HCT116 (cell line): ENCODE measurements around the gene GMDS. TPM values are rescaled to one million over a fixed set of nuclear protein-coding genes. Genes with fewer than 3 reads are reported as not detected.

Experiments
- ATAC-seq: fragments of 200-7000 bp; cut with Tn5 transposase; 2 replicates; pipeline ENCODE4 v1.9.1; 2020; ENCODE audit warnings: mild to moderate bottlenecking, moderate library complexity
- BruUV-seq: library from RNA; stranded (reverse); fragments of 400-500 nt; replicated peaks from 2 replicates; lab custom pipeline; 2021; lab: Mats Ljungman, UMichigan
- CTCF ChIA-PET: fragments of 300-600 bp; sonication (Branson Sonifier 250); formaldehyde crosslinking; loops from one replicate; lab custom pipeline; 2021; ENCODE audit warnings: antibody characterized with exemption; lab: Charles Lee
- POLR2A ChIA-PET: fragments of 300-600, 350-600 bp; sonication (Branson Sonifier 250); formaldehyde crosslinking; loops from one replicate; lab custom pipeline; 2021; ENCODE audit warnings: antibody characterized with exemption; lab: Charles Lee
- RAD21 ChIA-PET, 2 experiments: fragments of 300-600 bp; sonication (Branson Sonifier 250); formaldehyde crosslinking; loops; one replicate each; lab custom pipeline; 2023; ENCODE audit warnings: low total read pairs in 2 of 2; ENCODE audit not compliant: uncharacterized antibody in 2 of 2, unreplicated experiment in 2 of 2, low non-redundant PET in 1 of 2; lab: Charles Lee
- DNase-seq: peaks from one replicate; pipeline ENCODE4 v3.0.0-alpha.2; 2010; ENCODE audit warnings: low read depth, low spot score
- H2AFZ ChIP-seq: fragments of 200-600 bp; shearing (Covaris generic), sonication (generic); 2 replicates; pipeline ENCODE4 v1.6.1; 2017; ENCODE audit warnings: low read depth, mixed run types, mixed read lengths, antibody characterized with exemption, low read length; ENCODE audit not compliant: poor library complexity, severe bottlenecking
- H3K27ac ChIP-seq: 2 replicates; pipeline ENCODE4 v1.5.1; 2012; ENCODE audit warnings: low read depth, low read length
- H3K27me3 ChIP-seq: fragments of 200-600 bp; sonication (generic); 2 replicates; pipeline ENCODE4 v1.6.1; 2016; ENCODE audit warnings: mixed run types, low read length, mixed read lengths; ENCODE audit not compliant: insufficient read depth
- H3K36me3 ChIP-seq, 2 experiments: fragments of 200-500 bp in 1 of 2; fragments of 200-600 bp in 1 of 2; sonication (Bioruptor generic) in 1 of 2; sonication (generic) in 1 of 2; 2 replicates each; pipeline versions ENCODE4 v1.5.1 to v1.6.1; 2014 to 2016; ENCODE audit warnings: low read length in 2 of 2, inconsistent platforms in 1 of 2, mixed read lengths in 1 of 2, mixed run types in 1 of 2; ENCODE audit not compliant: insufficient read depth in 2 of 2, control insufficient read depth in 1 of 2
- H3K4me1 ChIP-seq, 2 experiments: fragments of 200-600 bp in 1 of 2; sonication (generic) in 1 of 2; 2 replicates each; pipeline versions ENCODE4 v1.5.1 to v1.6.1; 2012 to 2017; ENCODE audit warnings: low read length in 2 of 2, inconsistent platforms in 1 of 2, mild to moderate bottlenecking in 1 of 2, mixed read lengths in 1 of 2, mixed run types in 1 of 2, moderate library complexity in 1 of 2; ENCODE audit not compliant: insufficient read depth in 2 of 2, control insufficient read depth in 1 of 2
- H3K4me2 ChIP-seq: fragments of 200-600 bp; sonication (generic); 2 replicates; pipeline ENCODE4 v1.6.1; 2017; ENCODE audit warnings: mixed run types, low read length, mixed read lengths
- H3K4me3 ChIP-seq, 2 experiments: fragments of 200-600 bp in 1 of 2; sonication (generic) in 1 of 2; replicated peaks in 1 of 2; 2 replicates each; pipeline ENCODE4 v1.5.1; 2011 to 2016; ENCODE audit warnings: low read length in 2 of 2, control low read depth in 1 of 2, low read depth in 1 of 2, mild to moderate bottlenecking in 1 of 2, mixed read lengths in 1 of 2, mixed run types in 1 of 2
- H3K79me2 ChIP-seq: fragments of 200-600 bp; sonication (generic); 2 replicates; pipeline ENCODE4 v1.6.1; 2017; ENCODE audit warnings: mild to moderate bottlenecking, mixed run types, low read length, moderate library complexity, mixed read lengths; ENCODE audit not compliant: insufficient read depth
- H3K9ac ChIP-seq: fragments of 200-600 bp; sonication (generic); 2 replicates; pipeline ENCODE4 v1.6.1; 2016; ENCODE audit warnings: low read length, mixed read lengths
- H3K9me2 ChIP-seq: fragments of 200-600 bp; sonication (generic), shearing (Covaris generic); 2 replicates; pipeline ENCODE4 v1.6.1; 2017; ENCODE audit warnings: mixed run types, mild to moderate bottlenecking, moderate library complexity; ENCODE audit not compliant: insufficient read depth
- H3K9me3 ChIP-seq, 2 experiments: fragments of 200-500 bp in 1 of 2; fragments of 200-600 bp in 1 of 2; sonication (Bioruptor generic) in 1 of 2; sonication (generic) in 1 of 2; 2 replicates each; pipeline ENCODE4 v1.6.1; 2014 to 2017; ENCODE audit warnings: low read length in 2 of 2, mixed read lengths in 2 of 2, inconsistent platforms in 1 of 2, low read depth in 1 of 2, mild to moderate bottlenecking in 1 of 2, mixed run types in 1 of 2, moderate library complexity in 1 of 2; ENCODE audit not compliant: control insufficient read depth in 1 of 2, insufficient read depth in 1 of 2
- H4K20me1 ChIP-seq: fragments of 200-600 bp; sonication (generic), shearing (Covaris generic); 2 replicates; pipeline ENCODE4 v1.6.1; 2017; ENCODE audit warnings: mixed run types, mild to moderate bottlenecking, moderate library complexity; ENCODE audit not compliant: insufficient read depth
- CBX3 ChIP-seq: IDR thresholded peaks from 2 replicates; pipeline ENCODE4 v1.6.1; 2012; ENCODE audit warnings: low read depth
- EGR1 ChIP-seq: IDR thresholded peaks from 2 replicates; pipeline ENCODE4 v1.6.1; 2012; ENCODE audit warnings: low read depth
- ELF1 ChIP-seq: IDR thresholded peaks from 2 replicates; pipeline ENCODE4 v1.6.1; 2012; ENCODE audit warnings: low read depth, borderline replicate concordance
- EZH2 ChIP-seq: fragments of 200-600 bp; sonication (generic); IDR thresholded peaks from 2 replicates; pipeline ENCODE4 v1.6.1; 2017; ENCODE audit warnings: antibody characterized with exemption, mixed run types
- EZH2phosphoT487 ChIP-seq: fragments of 200-600 bp; IDR thresholded peaks from 2 replicates; pipeline ENCODE4 v1.6.1; 2018; ENCODE audit warnings: antibody characterized with exemption, borderline replicate concordance
- JUND ChIP-seq: IDR thresholded peaks from 2 replicates; pipeline ENCODE4 v1.6.1; 2012
- POLR2AphosphoS5 ChIP-seq: IDR thresholded peaks from 2 replicates; pipeline ENCODE4 v1.6.1; 2011; ENCODE audit warnings: mild to moderate bottlenecking, low read depth, low read length, moderate library complexity
- RAD21 ChIP-seq: IDR thresholded peaks from 2 replicates; pipeline ENCODE4 v1.6.1; 2012; ENCODE audit warnings: low read depth, mild to moderate bottlenecking
- SP1 ChIP-seq: IDR thresholded peaks from 2 replicates; pipeline ENCODE4 v1.6.1; 2012; ENCODE audit warnings: low read depth
- SRF ChIP-seq: IDR thresholded peaks from 2 replicates; pipeline ENCODE4 v1.6.1; 2012; ENCODE audit warnings: low read depth
- TCF7L2 ChIP-seq: IDR thresholded peaks from 2 replicates; pipeline ENCODE4 v1.7.0; 2011; ENCODE audit warnings: borderline replicate concordance, inconsistent platforms; ENCODE audit not compliant: insufficient read depth, insufficient read length; ENCODE audit errors: extremely low read depth
- YY1 ChIP-seq: IDR thresholded peaks from 2 replicates; pipeline ENCODE4 v1.6.1; 2011; ENCODE audit warnings: low read length, low read depth, moderate library complexity, mild to moderate bottlenecking; ENCODE audit not compliant: insufficient replicate concordance; ENCODE audit errors: extremely low read depth
- ZFX ChIP-seq: fragments of 450-650 bp; IDR thresholded peaks from 2 replicates; pipeline ENCODE4 v1.6.1; 2017
- ZNF274 ChIP-seq: fragments of 200-500 bp; sonication (Bioruptor generic); IDR thresholded peaks from 2 replicates; pipeline ENCODE4 v1.6.1; 2014; ENCODE audit warnings: mild to moderate bottlenecking, low read depth, low read length, inconsistent platforms
- intact Hi-C: fragments of 100-400 bp; cut with micrococcal nuclease; formaldehyde crosslinking; loops from 2 replicates; pipeline ENCODE4 v1.10.0; 2022
- total RNA-seq: library from RNA; stranded (reverse); gene quantifications from one replicate; pipeline ENCODE4 v1.2.1, GENCODE V29; 2021; ENCODE audit not compliant: unreplicated experiment
- TF ChIP-seq, protein P1 (sequence below): IDR thresholded peaks from 2 replicates; pipeline ENCODE4 v1.6.1; 2012
- TF ChIP-seq, protein P2 (sequence below): IDR thresholded peaks from 2 replicates; pipeline ENCODE4 v1.6.1; 2011; ENCODE audit warnings: mild to moderate bottlenecking, low read length, moderate library complexity; ENCODE audit not compliant: insufficient replicate concordance; ENCODE audit errors: extremely low read depth
- TF ChIP-seq, protein P3 (sequence below), 3 experiments: fragments of 200-600 bp in 1 of 3; sonication (generic) in 1 of 3; IDR thresholded peaks in 2 of 3; conservative IDR thresholded peaks in 1 of 3; 2 replicates each; pipeline ENCODE4 v1.5.1; 2012 to 2017; ENCODE audit warnings: low read depth in 2 of 3, low read length in 2 of 3, antibody characterized with exemption in 1 of 3, borderline replicate concordance in 1 of 3, control low read depth in 1 of 3, mild to moderate bottlenecking in 1 of 3, mixed read lengths in 1 of 3, mixed run types in 1 of 3, moderate library complexity in 1 of 3; ENCODE audit not compliant: insufficient read depth in 1 of 3
- TF ChIP-seq, protein P4 (sequence below): IDR thresholded peaks from 2 replicates; pipeline ENCODE4 v1.6.1; 2012; ENCODE audit warnings: low read depth
- TF ChIP-seq, protein P5 (sequence below): IDR thresholded peaks from 2 replicates; pipeline ENCODE4 v1.6.1; 2012

The GMDS gene
- total RNA-seq, 1 experiment from 2014 or later: 34.4 TPM

DNA sequence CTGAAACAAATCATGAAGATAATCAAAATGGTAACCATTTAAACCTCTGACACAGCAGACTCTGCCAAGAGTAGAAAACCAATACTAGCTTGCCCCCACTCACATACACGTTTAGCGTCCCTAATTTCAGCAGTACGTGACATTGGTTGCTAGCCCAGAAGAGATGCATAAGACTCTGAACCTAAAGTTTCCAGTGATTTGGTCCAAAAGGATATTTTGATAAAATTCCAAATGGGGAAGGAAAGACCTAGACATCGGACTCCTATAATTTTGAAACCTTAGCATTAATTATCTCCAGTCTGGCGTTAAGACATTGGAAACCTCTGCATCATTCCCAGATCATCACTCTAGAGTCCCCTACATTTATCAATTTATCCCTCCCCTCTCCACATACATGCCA, 98.1 kb downstream of the GMDS start:
- Histone ChIP-seq H3K27me3 (no peaks in the 10 kb centered on the region), H4K20me1 (no peaks in the 10 kb centered on the region), H3K4me1 (peaks cover 4% of the 10 kb centered on the region in 2 experiments; a peak in 2 of 4 replicates), H3K9me2 (no peaks in the 10 kb centered on the region), H3K27ac (no peak overlapping the region), H2AFZ (no peak overlapping the region), H3K4me2 (no peak overlapping the region), H3K4me3 (no peak overlapping the region), H3K9ac (no peak overlapping the region), H3K9me3 (no peaks in the 10 kb centered on the region), H3K36me3 (no peaks in the 10 kb centered on the region), H3K79me2 (no peaks in the 10 kb centered on the region)
- CTCF ChIA-PET: no interaction called here
- TF ChIP-seq ZNF274 (no peak), EGR1 (no peak), JUND (no peak), ZFX (no peak), YY1 (no peak), SP1 (no peak), SRF (no peak), POLR2AphosphoS5 (no peak), EZH2phosphoT487 (no peak), RAD21 (no peak), EZH2 (no peak), ELF1 (no peak), CBX3 (no peak), TCF7L2 (no peak)
- TF ChIP-seq, protein P1, sequence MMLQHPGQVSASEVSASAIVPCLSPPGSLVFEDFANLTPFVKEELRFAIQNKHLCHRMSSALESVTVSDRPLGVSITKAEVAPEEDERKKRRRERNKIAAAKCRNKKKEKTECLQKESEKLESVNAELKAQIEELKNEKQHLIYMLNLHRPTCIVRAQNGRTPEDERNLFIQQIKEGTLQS: no peak
- TF ChIP-seq, protein P2, sequence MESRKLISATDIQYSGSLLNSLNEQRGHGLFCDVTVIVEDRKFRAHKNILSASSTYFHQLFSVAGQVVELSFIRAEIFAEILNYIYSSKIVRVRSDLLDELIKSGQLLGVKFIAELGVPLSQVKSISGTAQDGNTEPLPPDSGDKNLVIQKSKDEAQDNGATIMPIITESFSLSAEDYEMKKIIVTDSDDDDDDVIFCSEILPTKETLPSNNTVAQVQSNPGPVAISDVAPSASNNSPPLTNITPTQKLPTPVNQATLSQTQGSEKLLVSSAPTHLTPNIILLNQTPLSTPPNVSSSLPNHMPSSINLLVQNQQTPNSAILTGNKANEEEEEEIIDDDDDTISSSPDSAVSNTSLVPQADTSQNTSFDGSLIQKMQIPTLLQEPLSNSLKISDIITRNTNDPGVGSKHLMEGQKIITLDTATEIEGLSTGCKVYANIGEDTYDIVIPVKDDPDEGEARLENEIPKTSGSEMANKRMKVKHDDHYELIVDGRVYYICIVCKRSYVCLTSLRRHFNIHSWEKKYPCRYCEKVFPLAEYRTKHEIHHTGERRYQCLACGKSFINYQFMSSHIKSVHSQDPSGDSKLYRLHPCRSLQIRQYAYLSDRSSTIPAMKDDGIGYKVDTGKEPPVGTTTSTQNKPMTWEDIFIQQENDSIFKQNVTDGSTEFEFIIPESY: no peak
- TF ChIP-seq, protein P3, sequence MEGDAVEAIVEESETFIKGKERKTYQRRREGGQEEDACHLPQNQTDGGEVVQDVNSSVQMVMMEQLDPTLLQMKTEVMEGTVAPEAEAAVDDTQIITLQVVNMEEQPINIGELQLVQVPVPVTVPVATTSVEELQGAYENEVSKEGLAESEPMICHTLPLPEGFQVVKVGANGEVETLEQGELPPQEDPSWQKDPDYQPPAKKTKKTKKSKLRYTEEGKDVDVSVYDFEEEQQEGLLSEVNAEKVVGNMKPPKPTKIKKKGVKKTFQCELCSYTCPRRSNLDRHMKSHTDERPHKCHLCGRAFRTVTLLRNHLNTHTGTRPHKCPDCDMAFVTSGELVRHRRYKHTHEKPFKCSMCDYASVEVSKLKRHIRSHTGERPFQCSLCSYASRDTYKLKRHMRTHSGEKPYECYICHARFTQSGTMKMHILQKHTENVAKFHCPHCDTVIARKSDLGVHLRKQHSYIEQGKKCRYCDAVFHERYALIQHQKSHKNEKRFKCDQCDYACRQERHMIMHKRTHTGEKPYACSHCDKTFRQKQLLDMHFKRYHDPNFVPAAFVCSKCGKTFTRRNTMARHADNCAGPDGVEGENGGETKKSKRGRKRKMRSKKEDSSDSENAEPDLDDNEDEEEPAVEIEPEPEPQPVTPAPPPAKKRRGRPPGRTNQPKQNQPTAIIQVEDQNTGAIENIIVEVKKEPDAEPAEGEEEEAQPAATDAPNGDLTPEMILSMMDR (IDR thresholded peaks at IDR 0.05 in 2 of 3, conservative IDR thresholded peaks at IDR 0.05 in 1 of 3; ENCODE audit: borderline replicate concordance in 1 of 3, insufficient read depth in 1 of 3, low read depth in 2 of 3, low read length in 2 of 3): no peak
- TF ChIP-seq, protein P4, sequence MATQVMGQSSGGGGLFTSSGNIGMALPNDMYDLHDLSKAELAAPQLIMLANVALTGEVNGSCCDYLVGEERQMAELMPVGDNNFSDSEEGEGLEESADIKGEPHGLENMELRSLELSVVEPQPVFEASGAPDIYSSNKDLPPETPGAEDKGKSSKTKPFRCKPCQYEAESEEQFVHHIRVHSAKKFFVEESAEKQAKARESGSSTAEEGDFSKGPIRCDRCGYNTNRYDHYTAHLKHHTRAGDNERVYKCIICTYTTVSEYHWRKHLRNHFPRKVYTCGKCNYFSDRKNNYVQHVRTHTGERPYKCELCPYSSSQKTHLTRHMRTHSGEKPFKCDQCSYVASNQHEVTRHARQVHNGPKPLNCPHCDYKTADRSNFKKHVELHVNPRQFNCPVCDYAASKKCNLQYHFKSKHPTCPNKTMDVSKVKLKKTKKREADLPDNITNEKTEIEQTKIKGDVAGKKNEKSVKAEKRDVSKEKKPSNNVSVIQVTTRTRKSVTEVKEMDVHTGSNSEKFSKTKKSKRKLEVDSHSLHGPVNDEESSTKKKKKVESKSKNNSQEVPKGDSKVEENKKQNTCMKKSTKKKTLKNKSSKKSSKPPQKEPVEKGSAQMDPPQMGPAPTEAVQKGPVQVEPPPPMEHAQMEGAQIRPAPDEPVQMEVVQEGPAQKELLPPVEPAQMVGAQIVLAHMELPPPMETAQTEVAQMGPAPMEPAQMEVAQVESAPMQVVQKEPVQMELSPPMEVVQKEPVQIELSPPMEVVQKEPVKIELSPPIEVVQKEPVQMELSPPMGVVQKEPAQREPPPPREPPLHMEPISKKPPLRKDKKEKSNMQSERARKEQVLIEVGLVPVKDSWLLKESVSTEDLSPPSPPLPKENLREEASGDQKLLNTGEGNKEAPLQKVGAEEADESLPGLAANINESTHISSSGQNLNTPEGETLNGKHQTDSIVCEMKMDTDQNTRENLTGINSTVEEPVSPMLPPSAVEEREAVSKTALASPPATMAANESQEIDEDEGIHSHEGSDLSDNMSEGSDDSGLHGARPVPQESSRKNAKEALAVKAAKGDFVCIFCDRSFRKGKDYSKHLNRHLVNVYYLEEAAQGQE: no peak
- TF ChIP-seq, protein P5, sequence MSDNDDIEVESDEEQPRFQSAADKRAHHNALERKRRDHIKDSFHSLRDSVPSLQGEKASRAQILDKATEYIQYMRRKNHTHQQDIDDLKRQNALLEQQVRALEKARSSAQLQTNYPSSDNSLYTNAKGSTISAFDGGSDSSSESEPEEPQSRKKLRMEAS: no peak
- POLR2A ChIA-PET: no interaction called here
- RAD21 ChIA-PET: no interaction called here
- DNase-seq: no peak
- intact Hi-C loops: no loop called here
- BruUV-seq: no TSS peak
- no peak for ATAC-seq
